Epithelial cell of umbilical artery (primary cell): Measurements from ENCODE around the gene AMBRA1. TPM values are rescaled to one million over a fixed set of nuclear protein-coding genes. Genes with fewer than 3 reads are reported as not detected.

ENCODE experiments used
- total RNA-seq: library from RNA; depleted of rRNA; stranded (reverse); fragments of >200 nt; gene quantifications from 2 replicates; pipeline ENCODE4 v1.2.3, GENCODE V29; 2014

Gene AMBRA1
- total RNA-seq: 16.9 and 17.5 TPM in 2 replicates

DNA sequence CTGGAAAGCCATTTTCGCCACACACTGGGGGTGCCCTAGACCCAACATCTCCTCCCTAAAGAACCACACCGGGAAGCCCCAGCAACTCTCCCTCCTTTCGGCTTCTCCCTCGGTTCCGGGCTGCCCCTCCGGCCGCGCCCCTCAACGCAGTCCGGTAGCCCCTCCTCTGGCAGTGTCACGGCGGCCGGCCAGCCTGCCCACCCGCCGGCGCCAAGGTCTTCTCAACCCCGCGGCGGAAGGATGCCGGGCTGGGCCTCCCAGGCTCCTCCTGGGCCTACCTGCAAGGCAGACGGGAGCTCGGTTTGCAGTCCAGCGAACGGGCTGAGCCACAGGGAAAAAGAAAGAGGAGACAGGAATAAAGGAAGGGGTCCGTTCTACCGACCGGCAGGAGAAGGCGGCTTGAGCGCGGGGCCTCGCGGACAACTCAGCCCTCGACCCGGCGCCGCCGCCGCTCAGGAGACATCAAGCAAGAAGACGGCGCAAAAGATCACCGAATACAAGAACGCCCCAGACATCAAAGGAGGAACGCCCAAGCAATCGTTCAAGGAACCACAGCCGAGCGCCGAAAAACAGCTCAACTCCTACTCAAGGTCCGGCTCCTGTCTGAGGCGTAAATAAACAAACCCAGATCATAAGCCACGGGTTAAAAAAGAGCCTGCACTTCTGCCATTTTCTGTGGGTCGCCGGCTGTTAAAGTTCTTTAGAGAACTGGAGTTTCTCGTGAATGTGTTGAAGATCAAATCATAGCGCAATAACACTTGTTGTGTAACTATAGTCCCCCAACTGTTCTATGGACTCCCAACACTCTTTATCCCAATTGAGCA is at the start of gene AMBRA1:
Gene AMBRA1 (minus strand): TSS at position 474 of the 824 bp plus-strand sequence. CDS start 45,643 bp downstream, outside the sequence.

GRCh38 chr11:46617134-46617971 is 23.5 kb upstream of the AMBRA1 start, which contains the start of the genes ATG13 and HARBI1:
Gene ATG13 (plus strand): TSS chr11:46617553. CDS start chr11:46644292, 26,739 bp downstream.
Gene HARBI1 (minus strand): TSS chr11:46617227. CDS start chr11:46616237, 990 bp downstream.

DNA sequence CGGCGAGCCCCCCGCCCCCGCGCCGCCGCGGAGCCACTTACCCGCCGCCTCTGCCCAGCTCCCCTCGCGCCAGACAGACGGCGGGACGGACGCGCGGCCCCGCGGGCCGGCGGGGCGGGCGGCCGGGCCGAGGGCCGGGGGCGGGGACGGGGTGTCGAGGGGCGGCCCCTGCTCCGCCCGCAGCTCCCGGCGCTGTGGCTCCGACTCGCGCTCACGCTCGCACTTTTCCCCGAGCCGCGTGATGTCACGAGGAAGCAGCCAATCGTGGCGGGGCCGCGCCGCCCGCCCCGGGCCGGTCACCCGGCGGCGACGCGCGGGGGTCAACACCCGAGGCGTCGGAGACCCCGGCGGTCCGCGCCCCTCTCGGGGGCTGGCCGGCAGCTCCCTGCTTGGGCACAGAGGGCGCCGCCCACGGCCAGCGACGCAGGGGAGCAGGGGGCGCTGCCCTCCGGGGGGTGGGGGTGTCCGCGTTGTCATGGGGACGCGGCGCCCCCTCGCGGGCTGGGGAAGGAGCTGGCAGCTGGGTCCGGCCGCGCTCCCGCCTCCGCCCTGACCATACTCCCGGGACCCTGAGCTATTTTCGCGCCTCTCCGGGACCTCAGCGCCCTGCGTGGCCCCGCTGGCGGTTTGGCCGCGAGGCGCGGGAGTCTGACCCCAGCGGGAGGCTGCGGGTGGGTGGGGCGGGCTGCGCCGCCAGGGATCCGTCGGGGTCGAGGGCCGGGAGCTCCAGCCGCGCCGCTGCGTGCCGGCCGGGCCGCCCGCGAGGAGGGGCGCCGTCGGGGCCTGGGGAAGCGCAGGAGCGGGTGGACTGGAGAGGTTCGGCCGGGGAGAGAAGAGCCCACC is 202.0 kb downstream of the AMBRA1 start, which contains the start of gene CHRM4:
Gene CHRM4 (minus strand): TSS at position 199 of the 843 bp plus-strand sequence. CDS start 5,219 bp downstream, outside the sequence.

DNA sequence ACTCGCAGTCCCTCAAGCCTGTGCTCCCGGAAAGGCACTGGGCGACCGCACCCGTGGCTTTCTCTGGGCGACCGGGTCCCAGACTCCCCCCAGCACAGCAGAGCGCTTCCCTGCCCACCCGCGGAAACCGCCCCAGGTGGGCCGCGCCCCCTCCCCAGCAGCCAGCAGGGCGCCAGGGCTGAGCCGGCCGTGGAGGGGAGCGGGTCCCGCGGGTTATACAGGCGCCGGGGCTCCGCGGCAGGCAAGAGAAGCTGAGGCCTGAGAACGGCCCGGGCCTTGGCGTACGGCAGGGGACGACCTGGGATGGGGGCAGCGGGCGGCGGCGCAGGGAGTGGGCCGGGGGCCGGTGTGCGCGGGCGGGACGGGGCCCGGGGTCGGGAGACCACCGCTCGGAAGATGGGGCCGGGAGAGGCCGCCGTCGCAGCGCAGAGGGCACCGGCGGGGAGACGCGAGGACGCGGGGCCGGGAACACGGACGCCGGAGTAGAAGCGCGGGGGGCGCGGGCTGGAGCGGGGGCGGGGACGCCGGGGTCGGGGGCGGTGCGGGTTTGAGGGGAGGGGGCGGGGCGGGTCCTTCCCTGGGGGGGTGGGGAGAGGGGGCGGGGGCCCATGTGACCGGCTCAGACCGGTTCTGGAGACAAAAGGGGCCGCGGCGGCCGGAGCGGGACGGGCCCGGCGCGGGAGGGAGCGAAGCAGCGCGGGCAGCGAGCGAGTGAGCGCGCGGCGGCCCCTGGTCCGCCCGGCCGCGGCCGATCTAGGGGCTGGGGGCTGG is 212.6 kb downstream of the AMBRA1 start, which contains the start of gene MDK:
Gene MDK (plus strand): TSS at position 622 of the 771 bp plus-strand sequence. CDS start 389 bp downstream, outside the sequence.

GRCh38 chr11:46346886-46347636 is 246.8 kb downstream of the AMBRA1 start, which contains the start of gene DGKZ:
Gene DGKZ (plus strand): TSS chr11:46347463. CDS start chr11:46347660, 197 bp downstream.

Other genes starting within 250 kb of the AMBRA1 start
- 48.1 and 57.8 TPM in 2 replicates for gene DGKZ, start 246.6 kb downstream of the AMBRA1 start, total RNA-seq
- gene MDK, start 212.4 kb downstream of the AMBRA1 start, total RNA-seq: 78.1 and 82.5 TPM in 2 replicates
- gene CHRM4, start 202.2 kb downstream of the AMBRA1 start, total RNA-seq: under 0.01 and 0.30 TPM in 2 replicates
- gene HARBI1, start 23.2 kb upstream of the AMBRA1 start, total RNA-seq: 3.9 and 4.1 TPM in 2 replicates
- 45.1 and 49.0 TPM in 2 replicates for gene ATG13, start 23.5 kb upstream of the AMBRA1 start, total RNA-seq
- gene ARHGAP1, start 106.6 kb upstream of the AMBRA1 start, total RNA-seq: 14.9 and 17.3 TPM in 2 replicates
- gene ZNF408, start 107.0 kb upstream of the AMBRA1 start, total RNA-seq: 4.4 and 7.8 TPM in 2 replicates
- gene F2, start 125.2 kb upstream of the AMBRA1 start, total RNA-seq: not detected in 2 replicates